PC-9 (cell line): ENCODE data around the gene NID1. TPM values are rescaled to one million over a fixed set of nuclear protein-coding genes. Genes with fewer than 3 reads are reported as not detected.

Source experiments
- BruUV-seq: library from RNA; stranded (reverse); fragments of 400-500 nt; replicated peaks from 2 replicates; lab custom pipeline; 2021; lab: Mats Ljungman, UMichigan
- CTCF ChIA-PET: fragments of 300-600 bp; sonication (Branson Sonifier 250); formaldehyde crosslinking; loops from one replicate; lab custom pipeline; 2022; ENCODE audit warnings: antibody characterized with exemption; lab: Charles Lee
- POLR2A ChIA-PET: fragments of 300-600 bp; sonication (Branson Sonifier 250); formaldehyde crosslinking; loops from one replicate; lab custom pipeline; 2022; ENCODE audit warnings: antibody characterized with exemption; ENCODE audit not compliant: unreplicated experiment; lab: Charles Lee
- DNase-seq, 2 experiments: peaks; one replicate each; pipeline versions ENCODE4 v3.0.0 to v3.0.0-alpha.2; 2015 to 2022; ENCODE audit warnings: mixed read lengths in 1 of 2
- H2AFZ ChIP-seq: fragments of 200-600 bp; sonication (generic); 2 replicates; pipeline ENCODE4 v1.8.1; 2017; ENCODE audit warnings: antibody characterized with exemption
- H3F3A ChIP-seq: fragments of 200-600 bp; sonication (generic); 2 replicates; pipeline ENCODE4 v1.8.1; 2017; ENCODE audit warnings: antibody characterized with exemption, mild to moderate bottlenecking, low read depth; ENCODE audit not compliant: insufficient read depth
- H3K27ac ChIP-seq: fragments of 200-600 bp; sonication (generic); 2 replicates; pipeline ENCODE4 v1.6.1; 2016; ENCODE audit warnings: mixed run types
- H3K27me3 ChIP-seq: fragments of 200-600 bp; sonication (generic); 2 replicates; pipeline ENCODE4 v1.6.1; 2016; ENCODE audit warnings: low read depth, mixed run types; ENCODE audit not compliant: insufficient read depth
- H3K36me3 ChIP-seq: fragments of 200-600 bp; sonication (generic); 2 replicates; pipeline ENCODE4 v1.6.1; 2016; ENCODE audit warnings: low read depth, mixed run types
- H3K4me1 ChIP-seq: fragments of 200-600 bp; sonication (generic); replicated peaks from 2 replicates; pipeline ENCODE4 v1.6.1; 2016; ENCODE audit warnings: mixed run types; ENCODE audit not compliant: insufficient read depth
- H3K4me2 ChIP-seq: fragments of 200-600 bp; sonication (generic); 2 replicates; pipeline ENCODE4 v1.6.1; 2017; ENCODE audit warnings: mixed run types
- H3K4me3 ChIP-seq: fragments of 200-600 bp; sonication (generic); 2 replicates; pipeline ENCODE4 v1.6.1; 2016; ENCODE audit warnings: mixed run types
- H3K79me2 ChIP-seq: fragments of 200-600 bp; sonication (generic); 2 replicates; pipeline ENCODE4 v1.6.1; 2017; ENCODE audit warnings: low read depth, mixed run types
- H3K9me2 ChIP-seq: fragments of 200-600 bp; sonication (generic); 2 replicates; pipeline ENCODE4 v1.8.1; 2017; ENCODE audit warnings: mild to moderate bottlenecking; ENCODE audit not compliant: insufficient read depth
- H3K9me3 ChIP-seq: fragments of 200-600 bp; sonication (generic); 2 replicates; pipeline ENCODE4 v1.8.1; 2016; ENCODE audit warnings: low read depth; ENCODE audit not compliant: insufficient read depth
- H4K20me1 ChIP-seq: fragments of 200-600 bp; sonication (generic); 2 replicates; pipeline ENCODE4 v1.8.1; 2017; ENCODE audit not compliant: insufficient read depth
- EZH2 ChIP-seq: fragments of 200-600 bp; sonication (generic); IDR thresholded peaks from 2 replicates; pipeline ENCODE4 v1.8.0; 2017; ENCODE audit warnings: antibody characterized with exemption, low read depth
- intact Hi-C: fragments of 100-400 bp; cut with micrococcal nuclease; formaldehyde crosslinking; loops from one replicate; pipeline ENCODE4 v1.10.0; 2022; ENCODE audit not compliant: unreplicated experiment
- total RNA-seq: library from RNA; stranded (reverse); gene quantifications from 2 replicates; pipeline ENCODE4 v1.2.3, GENCODE V29; 2021
- TF ChIP-seq, protein P1 (sequence below): fragments of 200-600 bp; sonication (generic); conservative IDR thresholded peaks from 2 replicates; pipeline ENCODE4 v1.6.1; 2017; ENCODE audit warnings: mixed run types, antibody characterized with exemption, mild to moderate bottlenecking, moderate library complexity

The NID1 gene
- total RNA-seq, 1 experiment from 2014 or later = not detected

DNA sequence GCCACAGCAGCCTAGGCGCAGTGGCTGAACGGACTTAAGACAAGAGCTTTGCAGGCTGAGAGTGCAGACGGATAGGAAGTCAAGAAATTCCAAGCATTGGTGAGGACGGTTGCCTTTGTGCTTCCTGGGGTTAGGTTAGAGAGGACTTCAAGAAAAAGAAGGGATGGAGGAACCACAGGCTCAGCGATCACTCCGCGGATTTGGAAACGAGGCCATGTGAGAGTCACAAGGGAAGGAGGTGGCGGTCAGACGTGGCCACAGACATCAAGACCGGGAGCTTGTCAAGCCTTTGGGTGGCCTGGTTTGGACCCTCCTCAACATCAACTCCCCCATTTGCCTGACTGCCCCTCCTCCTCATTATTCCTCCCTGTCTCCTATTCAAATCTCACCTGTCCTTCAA is 62.3 kb downstream of the NID1 start:
- H3K27ac ChIP-seq = no peak overlapping the region
- peaks cover 13% of the 10 kb centered on the region; the same call in 1 of the 2 replicates for H3F3A ChIP-seq
- no peaks in the 10 kb centered on the region for H4K20me1 ChIP-seq
- POLR2A ChIA-PET = no interaction called here
- no peak overlapping the region for H3K4me3 ChIP-seq
- no TSS peak for BruUV-seq
- peaks cover 27% of the 10 kb centered on the region for H3K4me1 ChIP-seq
- no peak overlapping the region for H3K4me2 ChIP-seq
- no peak overlapping the region for H2AFZ ChIP-seq
- no peaks in the 10 kb centered on the region for H3K9me2 ChIP-seq
- H3K36me3 ChIP-seq = no peaks in the 10 kb centered on the region
- no peak for DNase-seq
- TF ChIP-seq, protein P1, sequence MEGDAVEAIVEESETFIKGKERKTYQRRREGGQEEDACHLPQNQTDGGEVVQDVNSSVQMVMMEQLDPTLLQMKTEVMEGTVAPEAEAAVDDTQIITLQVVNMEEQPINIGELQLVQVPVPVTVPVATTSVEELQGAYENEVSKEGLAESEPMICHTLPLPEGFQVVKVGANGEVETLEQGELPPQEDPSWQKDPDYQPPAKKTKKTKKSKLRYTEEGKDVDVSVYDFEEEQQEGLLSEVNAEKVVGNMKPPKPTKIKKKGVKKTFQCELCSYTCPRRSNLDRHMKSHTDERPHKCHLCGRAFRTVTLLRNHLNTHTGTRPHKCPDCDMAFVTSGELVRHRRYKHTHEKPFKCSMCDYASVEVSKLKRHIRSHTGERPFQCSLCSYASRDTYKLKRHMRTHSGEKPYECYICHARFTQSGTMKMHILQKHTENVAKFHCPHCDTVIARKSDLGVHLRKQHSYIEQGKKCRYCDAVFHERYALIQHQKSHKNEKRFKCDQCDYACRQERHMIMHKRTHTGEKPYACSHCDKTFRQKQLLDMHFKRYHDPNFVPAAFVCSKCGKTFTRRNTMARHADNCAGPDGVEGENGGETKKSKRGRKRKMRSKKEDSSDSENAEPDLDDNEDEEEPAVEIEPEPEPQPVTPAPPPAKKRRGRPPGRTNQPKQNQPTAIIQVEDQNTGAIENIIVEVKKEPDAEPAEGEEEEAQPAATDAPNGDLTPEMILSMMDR = no peak
- no peak for TF ChIP-seq EZH2
- intact Hi-C loops = no loop called here
- CTCF ChIA-PET = no interaction called here
- H3K79me2 ChIP-seq = no peaks in the 10 kb centered on the region
- H3K27me3 ChIP-seq = no peaks in the 10 kb centered on the region
- no peaks in the 10 kb centered on the region for H3K9me3 ChIP-seq

GRCh38 chr1:236002025-236002390 is 62.9 kb downstream of the NID1 start:
- Histone ChIP-seq H3K4me2 (no peak overlapping the region), H3K9me2 (no peaks in the 10 kb centered on the region), H3K9me3 (no peaks in the 10 kb centered on the region), H3K27me3 (no peaks in the 10 kb centered on the region), H3K27ac (peak overlapping the region; percentile 28; the same call in 1 of the 2 replicates), H3K4me3 (no peak overlapping the region), H4K20me1 (no peaks in the 10 kb centered on the region), H2AFZ (peak overlapping the region; percentile 65; the same call in 1 of the 2 replicates), H3F3A (peaks cover 13% of the 10 kb centered on the region; the same call in 1 of the 2 replicates), H3K4me1 (peaks cover 27% of the 10 kb centered on the region), H3K36me3 (no peaks in the 10 kb centered on the region), H3K79me2 (no peaks in the 10 kb centered on the region)
- intact Hi-C loops = no loop called here
- BruUV-seq = no TSS peak
- no peak for DNase-seq
- ChIA-PET CTCF (no interaction called here), POLR2A (no interaction called here)
- TF ChIP-seq, protein P1 = no peak
- TF ChIP-seq EZH2 = no peak

GRCh38 chr1:236000781-236001180 is 64.1 kb downstream of the NID1 start:
- H3K36me3 ChIP-seq = no peaks in the 10 kb centered on the region
- no peak for TF ChIP-seq EZH2
- TF ChIP-seq, protein P1 = no peak
- BruUV-seq = no TSS peak
- H3K9me2 ChIP-seq = no peaks in the 10 kb centered on the region
- no peak overlapping the region for H3K27ac ChIP-seq
- H3K4me2 ChIP-seq = no peak overlapping the region
- H3F3A ChIP-seq = peaks cover 13% of the 10 kb centered on the region; the same call in 1 of the 2 replicates
- intact Hi-C loops = no loop called here
- H4K20me1 ChIP-seq = no peaks in the 10 kb centered on the region
- no peaks in the 10 kb centered on the region for H3K27me3 ChIP-seq
- no peak overlapping the region for H2AFZ ChIP-seq
- peaks cover 27% of the 10 kb centered on the region for H3K4me1 ChIP-seq
- no peak for DNase-seq
- no peaks in the 10 kb centered on the region for H3K9me3 ChIP-seq
- no peak overlapping the region for H3K4me3 ChIP-seq
- POLR2A ChIA-PET = no interaction called here
- no peaks in the 10 kb centered on the region for H3K79me2 ChIP-seq
- CTCF ChIA-PET = no interaction called here
